Measurements from ENCODE around the gene CBARP. TPM values are rescaled to one million over a fixed set of nuclear protein-coding genes. Genes with fewer than 3 reads are reported as not detected.

Gene CBARP
- total RNA-seq, 6 donors from 2014 or later = 0.30 to 1.8 (median 1.0) TPM; not detected in 2

GRCh38 chr19:1225440-1226226, 12.2 kb downstream of the CBARP start:
- TF ChIP-seq POLR2A (IDR thresholded peaks at IDR 0.05) = no peak
- no peak for TF ChIP-seq POLR2AphosphoS5 (IDR thresholded peaks at IDR 0.05)
- TF ChIP-seq EP300 (IDR thresholded peaks at IDR 0.05) = no peak
- TF ChIP-seq CTCF (IDR thresholded peaks at IDR 0.05) = no peak
- H3K4me1 ChIP-seq = peaks cover 0 to 11% (median 6%) of the 10 kb centered on the region in 4 donors
- H3K9me3 ChIP-seq = no peaks in the 10 kb centered on the region
- H3K4me3 ChIP-seq = no peak overlapping the region
- H3K27ac ChIP-seq = no peak overlapping the region
- ATAC-seq (ENCODE audit: low FRiP score in 2 of 2) = no peak
- H3K36me3 ChIP-seq = peaks cover 6 to 78% (median 61%) of the 10 kb centered on the region in 4 donors
- H3K27me3 ChIP-seq = no peaks in the 10 kb centered on the region
- DNase-seq = no peak
- WGBS, 2 donors = 94% methylated on average over 8 to 29 of the region's 29 CpGs

- ATAC-seq (ENCODE audit: low FRiP score in 2 of 2) (no peak), DNase-seq (peak in 1 of 2 donors; percentile 51)
- H3K9me3 ChIP-seq = no peaks in the 10 kb centered on the region
- H3K4me3 ChIP-seq = no peak overlapping the region
- peaks cover 0 to 6% (median 5%) of the 10 kb centered on the region in 4 donors for H3K4me1 ChIP-seq
- H3K27me3 ChIP-seq = no peaks in the 10 kb centered on the region
- WGBS, 2 donors = 93 to 94% methylated on average over 10 to 13 of the region's 16 CpGs
- no peak overlapping the region for H3K27ac ChIP-seq
- peaks cover 11 to 85% (median 69%) of the 10 kb centered on the region in 4 donors for H3K36me3 ChIP-seq
- no peak for TF ChIP-seq EP300 (IDR thresholded peaks at IDR 0.05)
- no peak for TF ChIP-seq POLR2A (IDR thresholded peaks at IDR 0.05)
- TF ChIP-seq CTCF (IDR thresholded peaks at IDR 0.05) = no peak
- TF ChIP-seq POLR2AphosphoS5 (IDR thresholded peaks at IDR 0.05) = no peak
Measured at GRCh38 chr19:1224847-1225246, 13.0 kb downstream of the CBARP start.

DNA sequence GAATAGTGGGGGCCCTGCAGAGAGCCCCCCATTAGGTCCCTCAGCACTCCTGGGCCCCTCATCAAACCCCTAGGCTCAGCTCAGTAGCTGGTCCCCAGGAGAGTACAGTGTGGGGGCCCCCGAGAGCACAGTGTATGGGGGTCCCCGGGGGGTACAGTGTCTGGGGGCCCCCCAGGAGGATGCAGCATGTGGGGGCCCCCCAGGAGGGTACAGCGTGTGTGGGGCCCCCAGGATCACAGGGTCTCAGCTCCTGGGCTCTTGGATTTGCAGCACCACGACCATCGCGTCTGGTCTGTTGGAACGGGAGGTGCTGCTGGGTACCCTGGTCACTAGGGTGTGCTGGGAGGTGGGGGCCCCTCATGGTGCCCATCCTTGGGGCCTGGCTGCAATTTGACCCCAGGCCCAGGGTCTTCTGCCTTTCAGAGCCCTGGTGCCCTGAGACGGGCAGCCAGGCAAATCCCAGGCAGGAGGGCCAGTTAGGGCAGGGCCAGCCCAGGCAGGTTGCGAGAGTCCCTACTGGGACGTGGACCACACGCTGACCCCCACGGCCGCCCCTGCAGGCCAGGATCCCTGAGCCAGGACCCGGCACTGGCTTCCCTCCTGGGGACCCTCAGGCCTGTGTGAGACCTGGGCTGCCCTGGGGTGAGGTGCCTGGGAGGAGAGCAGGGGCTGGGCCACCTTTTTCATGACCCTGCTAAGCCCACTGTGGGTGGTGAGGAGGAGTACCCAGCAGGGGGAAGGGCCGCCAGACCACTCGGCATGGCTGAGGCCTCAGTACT, 13.6 kb downstream of the CBARP start:
- no peaks in the 10 kb centered on the region for H3K27me3 ChIP-seq
- 93% methylated on average over 6 of the region's 16 CpGs; no CpG with 5 or more reads in 1 of the 2 donors for WGBS, 2 donors

More for the DNA sequence above, 13.6 kb downstream of the CBARP start:
- Histone ChIP-seq H3K9me3 (no peaks in the 10 kb centered on the region), H3K4me3 (no peak overlapping the region), H3K4me1 (peaks cover 0 to 6% (median 5%) of the 10 kb centered on the region in 4 donors), H3K27ac (no peak overlapping the region), H3K36me3 (peaks cover 11 to 87% (median 70%) of the 10 kb centered on the region in 4 donors)
- TF ChIP-seq POLR2A (IDR thresholded peaks at IDR 0.05) (no peak), POLR2AphosphoS5 (IDR thresholded peaks at IDR 0.05) (no peak), CTCF (IDR thresholded peaks at IDR 0.05) (no peak), EP300 (IDR thresholded peaks at IDR 0.05) (no peak)
- DNase-seq = no peak
- no peak for ATAC-seq (ENCODE audit: low FRiP score in 2 of 2)

Measured in upper lobe of left lung (tissue), 6 donors.